HepG2 (cell line): ENCODE results near the gene ST6GALNAC3. TPM values are rescaled to one million over a fixed set of nuclear protein-coding genes. Genes with fewer than 3 reads are reported as not detected.

ENCODE experiments used
- ATAC-seq: fragments of 200-7000 bp; cut with Tn5 transposase; 3 replicates; pipeline ENCODE4 v1.9.1; 2020; ENCODE audit warnings: mild to moderate bottlenecking, moderate library complexity
- BruUV-seq: library from RNA; stranded (reverse); fragments of 400-500 nt; replicated peaks from 2 replicates; lab custom pipeline; 2021; lab: Mats Ljungman, UMichigan
- CTCF ChIA-PET: fragments of 300-600 bp; formaldehyde crosslinking; extraction: SDS; loops from one replicate; lab custom pipeline; 2021; ENCODE audit warnings: low total read pairs, inconsistent platforms, low intra/inter-chr PET ratio; lab: Yijun Ruan, JAX
- POLR2A ChIA-PET: fragments of 350-600 bp; sonication (Branson Sonifier 250); formaldehyde crosslinking; loops from one replicate; lab custom pipeline; 2020; ENCODE audit warnings: antibody characterized with exemption, inconsistent platforms; lab: Yijun Ruan, JAX
- DNase-seq: peaks from one replicate; pipeline ENCODE4 v3.0.0-alpha.2; 2015; ENCODE audit warnings: low spot score
- FAIRE-seq: peaks from 3 replicates; lab custom pipeline; 2011; peaks lifted over from hg19 to GRCh38; lab: Jason Lieb, UNC
- H2AFZ ChIP-seq: one replicate; pipeline ENCODE4 v1.6.1; 2011; ENCODE audit warnings: low read length, inconsistent platforms
- H3K27ac ChIP-seq: fragments of 300-600 bp; 3 replicates; pipeline ENCODE4 v1.8.0; 2011; ENCODE audit warnings: mixed run types, mild to moderate bottlenecking, mixed read lengths, low read length, inconsistent platforms; ENCODE audit not compliant: insufficient read depth; ENCODE audit errors: extremely low read length
- H3K27me3 ChIP-seq, 2 experiments: fragments of 200-600 bp in 1 of 2; 2 replicates in 1 of 2; 3 replicates in 1 of 2; pipeline versions ENCODE4 v1.6.0 to v1.8.0; 2011; ENCODE audit warnings: low read length in 2 of 2, mild to moderate bottlenecking in 2 of 2, moderate library complexity in 2 of 2, inconsistent platforms in 1 of 2; ENCODE audit not compliant: insufficient read depth in 2 of 2, control insufficient read depth in 1 of 2
- H3K36me3 ChIP-seq, 2 experiments: fragments of 200-600 bp in 1 of 2; replicated peaks in 1 of 2; 2 replicates in 1 of 2; 3 replicates in 1 of 2; pipeline versions ENCODE4 v1.5.1 to v1.8.0; 2011; ENCODE audit warnings: low read length in 2 of 2, inconsistent platforms in 1 of 2; ENCODE audit not compliant: insufficient read depth in 2 of 2, control insufficient read depth in 1 of 2
- H3K4me1 ChIP-seq: 2 replicates; pipeline ENCODE4 v1.5.1; 2012; ENCODE audit warnings: low read length, inconsistent platforms; ENCODE audit not compliant: insufficient read depth
- H3K4me2 ChIP-seq: 2 replicates; pipeline ENCODE4 v1.6.0; 2011; ENCODE audit warnings: low read depth, low read length, inconsistent platforms
- H3K4me3 ChIP-seq, 3 experiments: fragments of 200-600 bp in 1 of 3; sonication (generic), shearing (Covaris generic) in 1 of 3; replicated peaks in 1 of 3; 2 replicates each; pipeline ENCODE4 v1.5.1; 2011 to 2016; ENCODE audit warnings: low read length in 3 of 3, inconsistent platforms in 2 of 3, low read depth in 2 of 3, mild to moderate bottlenecking in 2 of 3, control low read depth in 1 of 3, mixed read lengths in 1 of 3; ENCODE audit not compliant: insufficient read depth in 1 of 3
- H3K79me2 ChIP-seq: one replicate; pipeline ENCODE4 v1.6.1; 2011; ENCODE audit warnings: low read length, inconsistent platforms; ENCODE audit not compliant: insufficient read depth
- H3K9ac ChIP-seq: 2 replicates; pipeline ENCODE4 v1.6.0; 2011; ENCODE audit warnings: mild to moderate bottlenecking, low read depth, low read length, inconsistent platforms; ENCODE audit not compliant: insufficient read depth
- H3K9me3 ChIP-seq: 2 replicates; pipeline ENCODE4 v1.5.1; 2012; ENCODE audit warnings: mild to moderate bottlenecking, low read length
- H4K20me1 ChIP-seq: 2 replicates; pipeline ENCODE4 v1.6.0; 2011; ENCODE audit warnings: inconsistent platforms, mild to moderate bottlenecking, low read length, moderate library complexity; ENCODE audit not compliant: insufficient read depth
- ATF3 ChIP-seq: sonication (generic); formaldehyde crosslinking; IDR thresholded peaks from 2 replicates; pipeline ENCODE4 v1.4.0; 2020; ENCODE audit warnings: missing genetic modification reagents
- ATF6 ChIP-seq: sonication (generic); formaldehyde crosslinking; conservative IDR thresholded peaks from 2 replicates; pipeline ENCODE4 v1.4.0; 2020; ENCODE audit warnings: missing genetic modification reagents
- BORCS8-MEF2B ChIP-seq: sonication (generic); formaldehyde crosslinking; IDR thresholded peaks from 2 replicates; pipeline ENCODE4 v1.8.0; 2022; ENCODE audit warnings: mild to moderate bottlenecking, missing genetic modification reagents
- CENPBD1 ChIP-seq: sonication (generic); formaldehyde crosslinking; IDR thresholded peaks from 2 replicates; pipeline ENCODE4 v1.8.0; 2022; ENCODE audit warnings: missing genetic modification reagents, low read depth, mild to moderate bottlenecking, borderline replicate concordance
- E2F5 ChIP-seq: sonication (generic); formaldehyde crosslinking; conservative IDR thresholded peaks from 2 replicates; pipeline ENCODE4 v1.4.0; 2020; ENCODE audit warnings: missing genetic modification reagents
- ELF3 ChIP-seq: IDR thresholded peaks from 2 replicates; pipeline ENCODE4 v1.6.1; 2016; ENCODE audit warnings: missing genetic modification reagents, missing compliant biosample characterization
- IKZF5 ChIP-seq: IDR thresholded peaks from 2 replicates; pipeline ENCODE4 v1.6.1; 2018; ENCODE audit warnings: missing genetic modification reagents, mild to moderate bottlenecking, missing compliant biosample characterization
- IRF2 ChIP-seq: IDR thresholded peaks from 2 replicates; pipeline ENCODE4 v1.6.1; 2018; ENCODE audit warnings: missing genetic modification reagents, missing compliant biosample characterization
- MAFF ChIP-seq: IDR thresholded peaks from 2 replicates; pipeline ENCODE4 v1.6.1; 2011; ENCODE audit warnings: low read depth, low read length, improper control_type of control experiment
- MXI1 ChIP-seq: IDR thresholded peaks from 3 replicates; pipeline ENCODE4 v1.6.1; 2012; ENCODE audit warnings: low read depth, low read length, inconsistent platforms, borderline replicate concordance
- SAP130 ChIP-seq: IDR thresholded peaks from 2 replicates; pipeline ENCODE4 v1.6.1; 2016; ENCODE audit warnings: low read depth
- ZBTB1 ChIP-seq: sonication (generic); formaldehyde crosslinking; IDR thresholded peaks from 2 replicates; pipeline ENCODE4 v1.4.0; 2020; ENCODE audit warnings: missing genetic modification reagents, borderline replicate concordance
- ZNF281 ChIP-seq: sonication (generic); formaldehyde crosslinking; IDR thresholded peaks from 2 replicates; pipeline ENCODE4 v1.4.0; 2020; ENCODE audit warnings: missing genetic modification reagents, borderline replicate concordance
- ZNF282 ChIP-seq: fragments of 450-650 bp; IDR thresholded peaks from 2 replicates; pipeline ENCODE4 v1.6.1; 2018; ENCODE audit not compliant: partially characterized antibody
- ZNF333 ChIP-seq: sonication (generic); formaldehyde crosslinking; IDR thresholded peaks from 2 replicates; pipeline ENCODE4 v1.4.0; 2020; ENCODE audit warnings: mild to moderate bottlenecking, missing genetic modification reagents, borderline replicate concordance
- ZNF644 ChIP-seq: IDR thresholded peaks from 2 replicates; pipeline ENCODE4 v1.6.1; 2016; ENCODE audit warnings: low read depth
- ZNF761 ChIP-seq: sonication (generic); formaldehyde crosslinking; conservative IDR thresholded peaks from 2 replicates; pipeline ENCODE4 v1.4.0; 2020; ENCODE audit warnings: mild to moderate bottlenecking, missing genetic modification reagents
- ZNF891 ChIP-seq: sonication (generic); formaldehyde crosslinking; IDR thresholded peaks from 2 replicates; pipeline ENCODE4 v1.5.0; 2020; ENCODE audit warnings: mild to moderate bottlenecking, missing genetic modification reagents
- WGBS: methylation state at CpG from one replicate; pipeline ENCODE4 v1.1.6; 2017; ENCODE audit warnings: low lambda C conversion rate; 5-methylcytosine and 5-hydroxymethylcytosine counted together
- in situ Hi-C: cut with HindIII; loops from 2 replicates; pipeline ENCODE4 v1.10.0; 2017; ENCODE audit warnings: low pct_unique_long_range_greater_than_20kb; ENCODE audit not compliant: extremely low pct_ligation_motif_present
- intact Hi-C: fragments of 100-400 bp; cut with micrococcal nuclease; formaldehyde crosslinking; loops from one replicate; pipeline ENCODE4 v1.10.0; 2022; ENCODE audit not compliant: unreplicated experiment
- polyA plus RNA-seq, 8 experiments: library from polyadenylated mRNA; depleted of rRNA in 3 of 8; stranded (reverse) in 7 of 8; unstranded in 1 of 8; fragments of >200 nt; fragmentation: Illumina TruSeq in 4 of 8; extraction: Trizol in 4 of 8; gene quantifications; 2 replicates each; pipeline versions ENCODE4 v1.2.1 to v1.2.3, GENCODE V29; 2011 to 2016; ENCODE audit warnings: low read depth in 4 of 8, missing spikeins in 1 of 8, mixed read lengths in 1 of 8; ENCODE audit not compliant: insufficient read depth in 1 of 8
- total RNA-seq, 5 experiments: library from RNA; depleted of rRNA; stranded (reverse); fragments of >200 nt; fragmentation: Illumina TruSeq; extraction: Trizol; gene quantifications; 2 replicates each; pipeline ENCODE4 v1.2.3, GENCODE V29; 2016; ENCODE audit warnings: low read depth in 1 of 5

The ST6GALNAC3 gene
- total and polyA plus RNA-seq, 2 of the 13 experiments (the other 11 are each of a cell fraction or from before 2014, with no cell fraction given), result not detected

GRCh38 chr1:76068953-76069561 is 5.5 kb upstream of the ST6GALNAC3 start:
- intact Hi-C loops (no loop called here), in situ Hi-C loops (no loop called here)
- Histone ChIP-seq H3K79me2 (no peaks in the 10 kb centered on the region), H2AFZ (no peak overlapping the region), H3K36me3 (no peaks in the 10 kb centered on the region), H3K27me3 (peaks cover 0 to 12% of the 10 kb centered on the region in 2 experiments; a peak in 3 of 5 replicates), H3K4me1 (no peaks in the 10 kb centered on the region), H3K9ac (no peak overlapping the region), H3K4me3 (no peak overlapping the region), H3K9me3 (no peaks in the 10 kb centered on the region), H3K4me2 (no peak overlapping the region), H3K27ac (no peak overlapping the region), H4K20me1 (no peaks in the 10 kb centered on the region)
- BruUV-seq, result no TSS peak
- ATAC-seq, result no peak
- POLR2A ChIA-PET, result no interaction called here
- 0% methylated on average over 3 of the region's 3 CpGs for WGBS
- CTCF ChIA-PET, result no interaction called here
- FAIRE-seq, result no peak
- no peak for DNase-seq
- no peak for TF ChIP-seq ZNF282
- no peak for TF ChIP-seq E2F5 (CRISPR knock-in tag)
- no peak for TF ChIP-seq ZNF333 (CRISPR knock-in tag)
- TF ChIP-seq IKZF5 (CRISPR knock-in tag), result no peak
- TF ChIP-seq ZNF644 (CRISPR knock-in tag), result no peak
- TF ChIP-seq ELF3 (CRISPR knock-in tag), result no peak
- TF ChIP-seq IRF2 (CRISPR knock-in tag), result no peak
- TF ChIP-seq SAP130 (CRISPR knock-in tag), result no peak
- TF ChIP-seq MAFF, result no peak
- no peak for TF ChIP-seq ATF3
- no peak for TF ChIP-seq ZNF281 (CRISPR knock-in tag)
- TF ChIP-seq ZBTB1 (CRISPR knock-in tag), result no peak
- TF ChIP-seq CENPBD1 (CRISPR knock-in tag), result no peak
- no peak for TF ChIP-seq ZNF891 (CRISPR knock-in tag)
- no peak for TF ChIP-seq ZNF761 (CRISPR knock-in tag)
- TF ChIP-seq ATF6, result no peak
- TF ChIP-seq BORCS8-MEF2B (CRISPR knock-in tag), result no peak
- TF ChIP-seq MXI1, result no peak
